ENCODE results near the gene FN1. TPM values are rescaled to one million over a fixed set of nuclear protein-coding genes. Genes with fewer than 3 reads are reported as not detected.

Gene FN1
- total RNA-seq, 1 experiment from 2014 or later, result 11.1 TPM

DNA sequence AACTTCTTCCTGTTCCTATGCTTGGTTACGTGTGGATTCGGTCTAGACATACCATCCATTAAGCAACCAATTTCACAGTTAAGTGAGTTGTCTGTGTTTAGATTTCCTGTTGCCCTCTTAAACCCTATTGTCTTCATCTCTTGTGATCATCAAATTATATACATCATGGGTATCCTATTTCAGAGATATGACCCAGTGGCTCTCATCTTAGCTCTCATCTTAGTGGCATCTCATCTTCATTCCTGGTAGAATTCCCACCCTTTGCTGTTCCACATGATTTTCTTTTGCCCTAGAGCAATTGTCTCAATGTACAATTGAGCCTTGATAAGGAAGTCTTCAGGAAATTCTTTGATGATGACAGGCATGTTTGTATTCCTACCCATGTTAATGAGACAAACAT, 29.4 kb upstream of the FN1 start:
- Histone ChIP-seq H3K9me3 (ENCODE audit: control insufficient read depth in 1 of 2, insufficient read depth in 1 of 2, low read depth in 1 of 2, low read length in 2 of 2) (no peaks in the 10 kb centered on the region), H3K4me2 (ENCODE audit: low read length) (no peak overlapping the region), H4K20me1 (ENCODE audit: insufficient read depth) (no peaks in the 10 kb centered on the region), H3K4me1 (ENCODE audit: control insufficient read depth in 1 of 2, insufficient read depth in 2 of 2, low read length in 2 of 2) (no peaks in the 10 kb centered on the region), H3K36me3 (ENCODE audit: control insufficient read depth in 1 of 2, insufficient read depth in 2 of 2, low read length in 2 of 2) (no peaks in the 10 kb centered on the region), H2AFZ (ENCODE audit: low read depth, low read length, poor library complexity, severe bottlenecking) (no peak overlapping the region), H3K27ac (ENCODE audit: low read depth, low read length) (no peak overlapping the region), H3K4me3 (replicated peaks in 1 of 2; ENCODE audit: low read depth in 1 of 2, low read length in 2 of 2) (no peak overlapping the region), H3K9ac (ENCODE audit: low read length) (no peak overlapping the region), H3K27me3 (ENCODE audit: insufficient read depth, low read length) (no peaks in the 10 kb centered on the region), H3K9me2 (ENCODE audit: insufficient read depth) (no peaks in the 10 kb centered on the region), H3K79me2 (ENCODE audit: insufficient read depth, low read length) (no peaks in the 10 kb centered on the region)
- ATAC-seq, result no peak
- DNase-seq (ENCODE audit: low read depth, low spot score), result no peak
- RAD21 ChIA-PET (ENCODE audit: low non-redundant PET in 1 of 2, low total read pairs in 2 of 2, uncharacterized antibody in 2 of 2, unreplicated experiment in 2 of 2), result no interaction called here
- CTCF ChIA-PET, result interaction anchor here (1.3 kb wide), 1 partner anchor 11 kb away, joined by 6 read pairs; no protein-coding TSS in a partner anchor
- no TSS peak for BruUV-seq (replicated peaks)
- POLR2A ChIA-PET, result no interaction called here
- intact Hi-C loops (cut with micrococcal nuclease), result no loop called here
- TF ChIP-seq EGR1 (IDR thresholded peaks at IDR 0.05; ENCODE audit: low read depth), result no peak
- no peak for TF ChIP-seq ZFX (IDR thresholded peaks at IDR 0.05)
- TF ChIP-seq FOSL1 (IDR thresholded peaks at IDR 0.05; ENCODE audit: low read depth), result no peak
- no peak for TF ChIP-seq SIN3A (IDR thresholded peaks at IDR 0.05; ENCODE audit: low read depth)
- no peak for TF ChIP-seq JUND (IDR thresholded peaks at IDR 0.05)
- TF ChIP-seq POLR2AphosphoS5 (IDR thresholded peaks at IDR 0.05; ENCODE audit: low read depth, low read length), result no peak
- no peak for TF ChIP-seq SP1 (IDR thresholded peaks at IDR 0.05; ENCODE audit: low read depth)
- TF ChIP-seq, protein P1, sequence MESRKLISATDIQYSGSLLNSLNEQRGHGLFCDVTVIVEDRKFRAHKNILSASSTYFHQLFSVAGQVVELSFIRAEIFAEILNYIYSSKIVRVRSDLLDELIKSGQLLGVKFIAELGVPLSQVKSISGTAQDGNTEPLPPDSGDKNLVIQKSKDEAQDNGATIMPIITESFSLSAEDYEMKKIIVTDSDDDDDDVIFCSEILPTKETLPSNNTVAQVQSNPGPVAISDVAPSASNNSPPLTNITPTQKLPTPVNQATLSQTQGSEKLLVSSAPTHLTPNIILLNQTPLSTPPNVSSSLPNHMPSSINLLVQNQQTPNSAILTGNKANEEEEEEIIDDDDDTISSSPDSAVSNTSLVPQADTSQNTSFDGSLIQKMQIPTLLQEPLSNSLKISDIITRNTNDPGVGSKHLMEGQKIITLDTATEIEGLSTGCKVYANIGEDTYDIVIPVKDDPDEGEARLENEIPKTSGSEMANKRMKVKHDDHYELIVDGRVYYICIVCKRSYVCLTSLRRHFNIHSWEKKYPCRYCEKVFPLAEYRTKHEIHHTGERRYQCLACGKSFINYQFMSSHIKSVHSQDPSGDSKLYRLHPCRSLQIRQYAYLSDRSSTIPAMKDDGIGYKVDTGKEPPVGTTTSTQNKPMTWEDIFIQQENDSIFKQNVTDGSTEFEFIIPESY (IDR thresholded peaks at IDR 0.05; ENCODE audit: extremely low read depth, insufficient replicate concordance, low read length), result no peak
- TF ChIP-seq CBX3 (IDR thresholded peaks at IDR 0.05; ENCODE audit: low read depth), result no peak
- no peak for TF ChIP-seq CEBPB (IDR thresholded peaks at IDR 0.05; ENCODE audit: low read depth)
- TF ChIP-seq EZH2 (IDR thresholded peaks at IDR 0.05), result no peak
- TF ChIP-seq, protein P2, sequence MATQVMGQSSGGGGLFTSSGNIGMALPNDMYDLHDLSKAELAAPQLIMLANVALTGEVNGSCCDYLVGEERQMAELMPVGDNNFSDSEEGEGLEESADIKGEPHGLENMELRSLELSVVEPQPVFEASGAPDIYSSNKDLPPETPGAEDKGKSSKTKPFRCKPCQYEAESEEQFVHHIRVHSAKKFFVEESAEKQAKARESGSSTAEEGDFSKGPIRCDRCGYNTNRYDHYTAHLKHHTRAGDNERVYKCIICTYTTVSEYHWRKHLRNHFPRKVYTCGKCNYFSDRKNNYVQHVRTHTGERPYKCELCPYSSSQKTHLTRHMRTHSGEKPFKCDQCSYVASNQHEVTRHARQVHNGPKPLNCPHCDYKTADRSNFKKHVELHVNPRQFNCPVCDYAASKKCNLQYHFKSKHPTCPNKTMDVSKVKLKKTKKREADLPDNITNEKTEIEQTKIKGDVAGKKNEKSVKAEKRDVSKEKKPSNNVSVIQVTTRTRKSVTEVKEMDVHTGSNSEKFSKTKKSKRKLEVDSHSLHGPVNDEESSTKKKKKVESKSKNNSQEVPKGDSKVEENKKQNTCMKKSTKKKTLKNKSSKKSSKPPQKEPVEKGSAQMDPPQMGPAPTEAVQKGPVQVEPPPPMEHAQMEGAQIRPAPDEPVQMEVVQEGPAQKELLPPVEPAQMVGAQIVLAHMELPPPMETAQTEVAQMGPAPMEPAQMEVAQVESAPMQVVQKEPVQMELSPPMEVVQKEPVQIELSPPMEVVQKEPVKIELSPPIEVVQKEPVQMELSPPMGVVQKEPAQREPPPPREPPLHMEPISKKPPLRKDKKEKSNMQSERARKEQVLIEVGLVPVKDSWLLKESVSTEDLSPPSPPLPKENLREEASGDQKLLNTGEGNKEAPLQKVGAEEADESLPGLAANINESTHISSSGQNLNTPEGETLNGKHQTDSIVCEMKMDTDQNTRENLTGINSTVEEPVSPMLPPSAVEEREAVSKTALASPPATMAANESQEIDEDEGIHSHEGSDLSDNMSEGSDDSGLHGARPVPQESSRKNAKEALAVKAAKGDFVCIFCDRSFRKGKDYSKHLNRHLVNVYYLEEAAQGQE (IDR thresholded peaks at IDR 0.05; ENCODE audit: low read depth), result no peak
- TF ChIP-seq EZH2phosphoT487 (IDR thresholded peaks at IDR 0.05; ENCODE audit: borderline replicate concordance), result no peak
- TF ChIP-seq, protein P3, sequence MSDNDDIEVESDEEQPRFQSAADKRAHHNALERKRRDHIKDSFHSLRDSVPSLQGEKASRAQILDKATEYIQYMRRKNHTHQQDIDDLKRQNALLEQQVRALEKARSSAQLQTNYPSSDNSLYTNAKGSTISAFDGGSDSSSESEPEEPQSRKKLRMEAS (IDR thresholded peaks at IDR 0.05), result no peak
- no peak for TF ChIP-seq POLR2A (IDR thresholded peaks at IDR 0.05; ENCODE audit: borderline replicate concordance, extremely low read depth, insufficient read depth, insufficient read length)
- no peak for TF ChIP-seq YY1 (IDR thresholded peaks at IDR 0.05; ENCODE audit: extremely low read depth, insufficient replicate concordance, low read depth, low read length)
- TF ChIP-seq RAD21 (IDR thresholded peaks at IDR 0.05; ENCODE audit: low read depth), result no peak
- no peak for TF ChIP-seq ELF1 (IDR thresholded peaks at IDR 0.05; ENCODE audit: borderline replicate concordance, low read depth)
- TF ChIP-seq, protein P4, sequence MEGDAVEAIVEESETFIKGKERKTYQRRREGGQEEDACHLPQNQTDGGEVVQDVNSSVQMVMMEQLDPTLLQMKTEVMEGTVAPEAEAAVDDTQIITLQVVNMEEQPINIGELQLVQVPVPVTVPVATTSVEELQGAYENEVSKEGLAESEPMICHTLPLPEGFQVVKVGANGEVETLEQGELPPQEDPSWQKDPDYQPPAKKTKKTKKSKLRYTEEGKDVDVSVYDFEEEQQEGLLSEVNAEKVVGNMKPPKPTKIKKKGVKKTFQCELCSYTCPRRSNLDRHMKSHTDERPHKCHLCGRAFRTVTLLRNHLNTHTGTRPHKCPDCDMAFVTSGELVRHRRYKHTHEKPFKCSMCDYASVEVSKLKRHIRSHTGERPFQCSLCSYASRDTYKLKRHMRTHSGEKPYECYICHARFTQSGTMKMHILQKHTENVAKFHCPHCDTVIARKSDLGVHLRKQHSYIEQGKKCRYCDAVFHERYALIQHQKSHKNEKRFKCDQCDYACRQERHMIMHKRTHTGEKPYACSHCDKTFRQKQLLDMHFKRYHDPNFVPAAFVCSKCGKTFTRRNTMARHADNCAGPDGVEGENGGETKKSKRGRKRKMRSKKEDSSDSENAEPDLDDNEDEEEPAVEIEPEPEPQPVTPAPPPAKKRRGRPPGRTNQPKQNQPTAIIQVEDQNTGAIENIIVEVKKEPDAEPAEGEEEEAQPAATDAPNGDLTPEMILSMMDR (IDR thresholded peaks at IDR 0.05 in 2 of 3, conservative IDR thresholded peaks at IDR 0.05 in 1 of 3; ENCODE audit: borderline replicate concordance in 1 of 3, insufficient read depth in 1 of 3, low read depth in 2 of 3, low read length in 2 of 3), result no peak
- TF ChIP-seq, protein P5, sequence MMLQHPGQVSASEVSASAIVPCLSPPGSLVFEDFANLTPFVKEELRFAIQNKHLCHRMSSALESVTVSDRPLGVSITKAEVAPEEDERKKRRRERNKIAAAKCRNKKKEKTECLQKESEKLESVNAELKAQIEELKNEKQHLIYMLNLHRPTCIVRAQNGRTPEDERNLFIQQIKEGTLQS (IDR thresholded peaks at IDR 0.05), result no peak
